ENCODE measurements around the gene NMNAT2. TPM values are rescaled to one million over a fixed set of nuclear protein-coding genes. Genes with fewer than 3 reads are reported as not detected.

The NMNAT2 gene
- total and polyA plus RNA-seq, 2 donors (not counting 3 experiments of a cell fraction or from before 2014, with no cell fraction given): 0.28 to 0.38 TPM

DNA sequence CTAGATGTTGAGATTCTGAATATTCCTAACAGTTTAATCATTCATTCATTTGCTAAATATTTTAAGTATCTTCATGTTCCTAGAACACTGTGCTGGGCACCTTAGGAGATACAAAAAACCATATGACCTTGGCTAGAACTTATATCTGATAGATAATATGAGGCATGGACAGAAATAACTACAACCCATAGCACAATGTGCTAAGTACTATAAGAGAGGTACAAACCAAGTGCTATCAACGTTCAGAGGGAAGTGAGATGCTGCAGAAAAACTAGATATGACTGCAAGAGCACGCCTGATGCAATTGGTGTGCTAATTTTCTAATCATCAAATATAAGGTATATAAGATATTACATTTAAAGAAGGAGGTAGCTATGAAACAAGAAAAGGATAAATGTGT, 10.7 kb downstream of the NMNAT2 start:
- Histone ChIP-seq H2AFZ (ENCODE audit: low read depth, low read length) (no peak overlapping the region), H3K79me2 (ENCODE audit: control insufficient read depth, insufficient read depth, low read length) (no peaks in the 10 kb centered on the region), H3K27ac (ENCODE audit: insufficient read depth, low read depth, low read length) (no peak overlapping the region), H3K27me3 (ENCODE audit: control insufficient read depth in 2 of 2, insufficient read depth in 2 of 2, low read length in 2 of 2) (peaks cover 2 to 5% of the 10 kb centered on the region in 2 experiments), H3K9ac (replicated peaks; ENCODE audit: extremely low read depth, insufficient read depth, low read length) (no peak overlapping the region), H3K9me3 (replicated peaks; ENCODE audit: control insufficient read depth, insufficient read depth, low read length) (no peaks in the 10 kb centered on the region), H3K4me2 (ENCODE audit: insufficient read depth, low read length) (no peak overlapping the region), H4K20me1 (replicated peaks; ENCODE audit: control insufficient read depth, extremely low read depth, insufficient read depth, low read length) (no peaks in the 10 kb centered on the region), H3K9me1 (replicated peaks; ENCODE audit: control insufficient read depth, extremely low read depth, insufficient read depth, low read length) (no peaks in the 10 kb centered on the region), H3K4me1 (ENCODE audit: control insufficient read depth, extremely low read depth, insufficient read depth, low read length) (no peaks in the 10 kb centered on the region), H3K4me3 (replicated peaks in 1 of 3; ENCODE audit: insufficient read depth in 1 of 3, low read depth in 1 of 3, low read length in 3 of 3) (no peak overlapping the region), H3K36me3 (ENCODE audit: control insufficient read depth in 2 of 2, extremely low read depth in 1 of 2, insufficient read depth in 2 of 2, low read length in 2 of 2) (no peaks in the 10 kb centered on the region)
- TF ChIP-seq POLR2A (IDR thresholded peaks at IDR 0.05; ENCODE audit: low read depth, low read length): no peak
- no peak for TF ChIP-seq FOS (IDR thresholded peaks at IDR 0.05; ENCODE audit: borderline replicate concordance, insufficient read depth, low read length)
- TF ChIP-seq, protein P1, sequence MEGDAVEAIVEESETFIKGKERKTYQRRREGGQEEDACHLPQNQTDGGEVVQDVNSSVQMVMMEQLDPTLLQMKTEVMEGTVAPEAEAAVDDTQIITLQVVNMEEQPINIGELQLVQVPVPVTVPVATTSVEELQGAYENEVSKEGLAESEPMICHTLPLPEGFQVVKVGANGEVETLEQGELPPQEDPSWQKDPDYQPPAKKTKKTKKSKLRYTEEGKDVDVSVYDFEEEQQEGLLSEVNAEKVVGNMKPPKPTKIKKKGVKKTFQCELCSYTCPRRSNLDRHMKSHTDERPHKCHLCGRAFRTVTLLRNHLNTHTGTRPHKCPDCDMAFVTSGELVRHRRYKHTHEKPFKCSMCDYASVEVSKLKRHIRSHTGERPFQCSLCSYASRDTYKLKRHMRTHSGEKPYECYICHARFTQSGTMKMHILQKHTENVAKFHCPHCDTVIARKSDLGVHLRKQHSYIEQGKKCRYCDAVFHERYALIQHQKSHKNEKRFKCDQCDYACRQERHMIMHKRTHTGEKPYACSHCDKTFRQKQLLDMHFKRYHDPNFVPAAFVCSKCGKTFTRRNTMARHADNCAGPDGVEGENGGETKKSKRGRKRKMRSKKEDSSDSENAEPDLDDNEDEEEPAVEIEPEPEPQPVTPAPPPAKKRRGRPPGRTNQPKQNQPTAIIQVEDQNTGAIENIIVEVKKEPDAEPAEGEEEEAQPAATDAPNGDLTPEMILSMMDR (IDR thresholded peaks at IDR 0.05; ENCODE audit: extremely low read depth in 1 of 2, insufficient read depth in 1 of 2, low read depth in 1 of 2, low read length in 2 of 2): no peak
- TF ChIP-seq POLR2AphosphoS5 (IDR thresholded peaks at IDR 0.05; ENCODE audit: insufficient read depth, low read depth, low read length): no peak
- TF ChIP-seq JUN (IDR thresholded peaks at IDR 0.05; ENCODE audit: borderline replicate concordance, insufficient read depth, insufficient read length, low read depth): no peak
- no peak for TF ChIP-seq MYC (IDR thresholded peaks at IDR 0.05; ENCODE audit: low read depth, low read length)
- POLR2A ChIA-PET: no interaction called here
- DNase-seq (ENCODE audit: low read depth, low spot score): no peak
- BruUV-seq (replicated peaks): no TSS peak
- intact Hi-C loops (cut with micrococcal nuclease): no loop called here
- CTCF ChIA-PET: no interaction called here
- FAIRE-seq: no peak
- dilution Hi-C loops (cut with MboI; ENCODE audit: extremely low pct_ligation_motif_present, low sequenced_read_pairs): no loop called here

DNA sequence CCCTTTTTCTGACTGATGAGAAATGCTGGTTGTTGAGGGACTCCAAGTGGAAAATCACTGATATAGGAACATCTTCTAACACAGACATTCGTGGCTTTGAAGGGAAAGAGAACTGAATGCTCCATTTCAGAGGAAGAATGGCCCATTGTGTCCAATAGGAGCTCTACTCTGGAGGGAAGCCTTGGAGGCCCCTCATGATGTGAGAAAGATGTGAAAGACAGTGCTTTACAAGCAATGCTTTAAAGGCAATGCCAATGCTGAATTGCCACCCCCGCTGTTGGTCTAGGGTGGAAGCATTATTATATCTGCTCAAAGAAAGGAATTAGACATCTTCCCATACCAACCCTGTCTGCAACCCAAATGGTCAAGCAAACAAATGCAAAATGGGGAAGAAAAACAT, 13.7 kb downstream of the NMNAT2 start:
- TF ChIP-seq MYC (IDR thresholded peaks at IDR 0.05; ENCODE audit: low read depth, low read length) (no peak), JUN (IDR thresholded peaks at IDR 0.05; ENCODE audit: borderline replicate concordance, insufficient read depth, insufficient read length, low read depth) (no peak), EZH2 (IDR thresholded peaks at IDR 0.05; ENCODE audit: borderline replicate concordance, low read depth, low read length, severe bottlenecking) (no peak), POLR2AphosphoS5 (IDR thresholded peaks at IDR 0.05; ENCODE audit: insufficient read depth, low read depth, low read length) (no peak), FOS (IDR thresholded peaks at IDR 0.05; ENCODE audit: borderline replicate concordance, insufficient read depth, low read length) (no peak), GATA2 (IDR thresholded peaks at IDR 0.05; ENCODE audit: insufficient read depth, insufficient read length, low read depth, low read length) (no peak), POLR2A (IDR thresholded peaks at IDR 0.05; ENCODE audit: low read depth, low read length) (no peak)
- TF ChIP-seq, protein P1 (IDR thresholded peaks at IDR 0.05; ENCODE audit: extremely low read depth in 1 of 2, insufficient read depth in 1 of 2, low read depth in 1 of 2, low read length in 2 of 2): no peak
- TF ChIP-seq, protein P2, sequence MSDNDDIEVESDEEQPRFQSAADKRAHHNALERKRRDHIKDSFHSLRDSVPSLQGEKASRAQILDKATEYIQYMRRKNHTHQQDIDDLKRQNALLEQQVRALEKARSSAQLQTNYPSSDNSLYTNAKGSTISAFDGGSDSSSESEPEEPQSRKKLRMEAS (IDR thresholded peaks at IDR 0.05; ENCODE audit: insufficient read depth, insufficient read length): no peak
- Histone ChIP-seq H3K9me3 (replicated peaks; ENCODE audit: control insufficient read depth, insufficient read depth, low read length) (no peaks in the 10 kb centered on the region), H3K79me2 (ENCODE audit: control insufficient read depth, insufficient read depth, low read length) (no peaks in the 10 kb centered on the region), H3K9ac (replicated peaks; ENCODE audit: extremely low read depth, insufficient read depth, low read length) (no peak overlapping the region), H3K4me2 (ENCODE audit: insufficient read depth, low read length) (no peak overlapping the region), H3K9me1 (replicated peaks; ENCODE audit: control insufficient read depth, extremely low read depth, insufficient read depth, low read length) (no peaks in the 10 kb centered on the region), H3K27me3 (ENCODE audit: control insufficient read depth in 2 of 2, insufficient read depth in 2 of 2, low read length in 2 of 2) (peaks cover 2 to 5% of the 10 kb centered on the region in 2 experiments), H3K4me3 (replicated peaks in 1 of 3; ENCODE audit: insufficient read depth in 1 of 3, low read depth in 1 of 3, low read length in 3 of 3) (no peak overlapping the region), H2AFZ (ENCODE audit: low read depth, low read length) (no peak overlapping the region), H4K20me1 (replicated peaks; ENCODE audit: control insufficient read depth, extremely low read depth, insufficient read depth, low read length) (no peaks in the 10 kb centered on the region), H3K36me3 (ENCODE audit: control insufficient read depth in 2 of 2, extremely low read depth in 1 of 2, insufficient read depth in 2 of 2, low read length in 2 of 2) (no peaks in the 10 kb centered on the region), H3K4me1 (ENCODE audit: control insufficient read depth, extremely low read depth, insufficient read depth, low read length) (no peaks in the 10 kb centered on the region), H3K27ac (ENCODE audit: insufficient read depth, low read depth, low read length) (no peak overlapping the region)
- no peak for DNase-seq (ENCODE audit: low read depth, low spot score)
- ChIA-PET POLR2A (no interaction called here), CTCF (interaction anchor here (1.1 to 2.2 kb wide), 2 partner anchors 9 to 109 kb away, joined by 3 to 6 read pairs; no protein-coding TSS in a partner anchor)
- no peak for FAIRE-seq
- no TSS peak for BruUV-seq (replicated peaks)
- dilution Hi-C loops (cut with MboI; ENCODE audit: extremely low pct_ligation_motif_present, low sequenced_read_pairs): no loop called here
- intact Hi-C loops (cut with micrococcal nuclease): no loop called here
